HUDEP-2 (cell line): ENCODE measurements around the gene BAG3.
"Not testable (repeated sequence)": the region's sequence is repeated elsewhere in the genome, so short reads cannot be mapped to it uniquely, and the experiment has no call there.

Experiments
- DNase-seq, 76 experiments: peaks; one replicate each; lab custom pipeline; 2025; ENCODE audit not compliant: unreplicated experiment in 76 of 76; lab: John Stamatoyannopoulos, UW

The BAG3 gene

GRCh38 chr10:119687192-119688032 is 36.2 kb downstream of the BAG3 start:
- no peak for DNase-seq

GRCh38 chr10:119688033-119688508 is 36.9 kb downstream of the BAG3 start:
- no peak for DNase-seq

GRCh38 chr10:119689016-119689580 is 37.9 kb downstream of the BAG3 start:
- no peak for DNase-seq

GRCh38 chr10:119691726-119692125 is 40.5 kb downstream of the BAG3 start:
- DNase-seq: peak in 13 of 76 experiments; percentile 2 to 45 (median 13)

- DNase-seq: no peak
These were observed 42.2 kb downstream of the BAG3 start for GRCh38 chr10:119693262-119693957.

GRCh38 chr10:119694608-119695007 is 43.4 kb downstream of the BAG3 start:
- DNase-seq: no peak

- no peak for DNase-seq
These were observed 49.3 kb downstream of the BAG3 start for GRCh38 chr10:119700321-119700954.

GRCh38 chr10:119701861-119702260 is 50.7 kb downstream of the BAG3 start:
- DNase-seq: no peak

- no peak for DNase-seq
These were observed 51.4 kb downstream of the BAG3 start for GRCh38 chr10:119702583-119702982.

- no peak for DNase-seq
These were observed 52.8 kb downstream of the BAG3 start for GRCh38 chr10:119703903-119704508.

- no peak for DNase-seq
These were observed 54.3 kb downstream of the BAG3 start for GRCh38 chr10:119705434-119705831.

GRCh38 chr10:119706521-119707278 is 55.5 kb downstream of the BAG3 start:
- no peak for DNase-seq

GRCh38 chr10:119707331-119707730 is 56.2 kb downstream of the BAG3 start:
- not testable (repeated sequence) for DNase-seq

- not testable (repeated sequence) for DNase-seq
These were observed 59.8 kb downstream of the BAG3 start for GRCh38 chr10:119710935-119711334.

- DNase-seq: no peak
These were observed 62.7 kb downstream of the BAG3 start for GRCh38 chr10:119713744-119714483.

GRCh38 chr10:119714484-119714816 is 63.3 kb downstream of the BAG3 start:
- DNase-seq: no peak

- DNase-seq: no peak
These were observed 64.7 kb downstream of the BAG3 start for GRCh38 chr10:119715628-119716505.

- no peak for DNase-seq
These were observed 72.0 kb downstream of the BAG3 start for GRCh38 chr10:119723161-119723560.
